Thymus (tissue), 11 donors: ENCODE results near the gene DZIP1. TPM values are rescaled to one million over a fixed set of nuclear protein-coding genes. Genes with fewer than 3 reads are reported as not detected.

Experiments
- DNase-seq, 9 donors: peaks; one replicate each; pipeline ENCODE4 v3.0.0-alpha.2; 2013; ENCODE audit warnings: low spot score in 9 of 9, low read depth in 6 of 9, missing footprints in 1 of 9
- H3K27ac ChIP-seq, 2 donors: one replicate each; pipeline ENCODE4 v1.5.1; 2013; ENCODE audit warnings: control low read depth in 1 of 2, low read depth in 1 of 2, low read length in 1 of 2, mild to moderate bottlenecking in 1 of 2, moderate library complexity in 1 of 2
- H3K27me3 ChIP-seq, 2 donors: one replicate each; pipeline ENCODE4 v1.5.1; 2013; ENCODE audit warnings: low read length in 1 of 2; ENCODE audit not compliant: control insufficient read depth in 2 of 2, insufficient read depth in 1 of 2
- H3K36me3 ChIP-seq, 2 donors: one replicate each; pipeline ENCODE4 v1.5.1; 2013; ENCODE audit warnings: low read length in 1 of 2, mild to moderate bottlenecking in 1 of 2, moderate library complexity in 1 of 2; ENCODE audit not compliant: control insufficient read depth in 2 of 2, insufficient read depth in 2 of 2
- H3K4me1 ChIP-seq, 2 donors: one replicate each; pipeline ENCODE4 v1.5.1; 2013; ENCODE audit warnings: low read length in 2 of 2; ENCODE audit not compliant: control insufficient read depth in 2 of 2, insufficient read depth in 2 of 2
- H3K4me3 ChIP-seq, 2 donors: one replicate each; pipeline ENCODE4 v1.5.1; 2013; ENCODE audit warnings: low read length in 2 of 2, control low read depth in 1 of 2, mild to moderate bottlenecking in 1 of 2
- H3K9me3 ChIP-seq, 2 donors: one replicate each; pipeline ENCODE4 v1.5.1; 2013; ENCODE audit warnings: low read length in 1 of 2, mild to moderate bottlenecking in 1 of 2; ENCODE audit not compliant: control insufficient read depth in 2 of 2, insufficient read depth in 1 of 2
- WGBS: extraction: QIAGEN DNeasy Blood & Tissue Kit; methylation state at CpG from one replicate; pipeline ENCODE4 v1.1.7; 2013; 5-methylcytosine and 5-hydroxymethylcytosine counted together
- polyA plus RNA-seq: library from polyadenylated mRNA; stranded (reverse); fragments of 200-250 nt; gene quantifications from one replicate; pipeline ENCODE4 v1.2.3, GENCODE V29; 2013
- total RNA-seq: library from RNA; stranded (reverse); fragments of 120-200 nt; gene quantifications from one replicate; pipeline ENCODE4 v1.2.4, GENCODE V29; 2013
- donor health status: healthy.

DZIP1 gene
- total and polyA plus RNA-seq, 2 donors = 5.5 to 7.0 TPM

- H3K36me3 ChIP-seq = no peaks in the 10 kb centered on the region
- H3K9me3 ChIP-seq = no peaks in the 10 kb centered on the region
- no peak overlapping the region for H3K4me3 ChIP-seq
- H3K4me1 ChIP-seq = no peaks in the 10 kb centered on the region
- H3K27me3 ChIP-seq = no peaks in the 10 kb centered on the region
- H3K27ac ChIP-seq = no peak overlapping the region
- 94% methylated on average over 3 of the region's 3 CpGs for WGBS
- no peak for DNase-seq
Measured at GRCh38 chr13:95630593-95630992, 13.9 kb downstream of the DZIP1 start.

DNA sequence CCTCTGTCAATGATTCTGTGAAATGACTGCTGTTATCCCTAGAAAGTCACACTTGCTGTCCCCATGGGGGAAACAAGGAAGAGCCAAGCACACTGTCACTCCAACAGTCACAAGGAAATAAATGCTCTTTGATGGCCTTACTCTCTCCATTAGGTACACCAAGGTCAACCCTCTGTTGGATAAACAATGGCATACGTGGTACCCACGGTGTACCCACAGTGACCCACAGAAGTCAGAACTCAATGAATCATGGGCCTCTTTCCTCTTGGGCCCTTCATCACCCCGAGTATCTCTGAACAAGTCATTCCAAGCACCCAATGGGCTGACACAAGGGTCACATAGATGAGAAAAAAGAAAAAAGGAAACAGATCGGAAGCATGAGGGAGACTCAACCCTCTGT is 15.4 kb downstream of the DZIP1 start:
- Histone ChIP-seq H3K36me3 (no peaks in the 10 kb centered on the region), H3K4me1 (no peaks in the 10 kb centered on the region), H3K27ac (no peak overlapping the region), H3K4me3 (no peak overlapping the region), H3K9me3 (no peaks in the 10 kb centered on the region), H3K27me3 (no peaks in the 10 kb centered on the region)
- WGBS = 85% methylated on average over 4 of the region's 4 CpGs
- no peak for DNase-seq

DNA sequence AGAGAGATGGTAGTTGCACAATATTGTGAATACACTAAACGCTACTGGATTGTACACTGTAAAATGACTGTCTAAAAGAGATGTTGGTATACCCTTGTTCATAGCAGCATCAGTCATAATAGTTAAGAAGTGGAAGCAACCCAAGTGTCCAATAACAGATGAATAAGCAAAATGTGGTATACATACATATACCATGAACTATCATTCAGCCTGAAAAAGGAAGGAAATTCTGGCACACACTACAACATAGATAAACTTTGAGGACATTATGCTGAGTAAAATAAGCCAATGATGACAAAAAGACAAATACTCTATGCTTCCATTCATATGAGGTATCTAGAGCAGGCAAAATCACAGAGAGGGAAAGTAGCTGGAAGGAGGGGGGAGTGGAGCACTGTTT is 16.0 kb downstream of the DZIP1 start:
- Histone ChIP-seq H3K27ac (no peak overlapping the region), H3K36me3 (no peaks in the 10 kb centered on the region), H3K9me3 (no peaks in the 10 kb centered on the region), H3K4me1 (no peaks in the 10 kb centered on the region), H3K27me3 (no peaks in the 10 kb centered on the region), H3K4me3 (no peak overlapping the region)
- WGBS = 97% methylated on average over 1 of the region's 1 CpG
- DNase-seq = no peak

GRCh38 chr13:95627590-95627989 is 16.9 kb downstream of the DZIP1 start:
- WGBS = 100% methylated on average over 1 of the region's 1 CpG
- H3K36me3 ChIP-seq = no peaks in the 10 kb centered on the region
- DNase-seq = no peak

DNA sequence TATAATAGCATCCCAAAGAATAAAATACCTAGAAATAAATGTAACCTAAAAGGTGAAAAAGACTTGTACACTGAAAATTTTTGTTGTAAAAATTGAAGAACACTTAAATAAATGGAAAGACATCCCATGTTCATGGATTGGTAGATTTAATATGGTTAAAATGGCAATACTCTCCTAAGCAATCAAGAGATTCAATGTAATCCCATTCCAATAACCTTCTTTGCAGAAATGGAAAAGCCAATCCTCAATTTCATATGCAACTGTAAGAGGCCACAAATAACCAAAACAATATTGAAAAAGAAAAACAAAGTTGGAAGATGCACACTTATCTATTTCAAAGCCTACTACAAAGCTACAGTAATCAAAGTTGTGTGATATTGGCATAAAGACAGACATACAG is 17.7 kb downstream of the DZIP1 start:
- no peak overlapping the region for H3K4me3 ChIP-seq
- no peaks in the 10 kb centered on the region for H3K9me3 ChIP-seq
- H3K27me3 ChIP-seq = no peaks in the 10 kb centered on the region
- no peaks in the 10 kb centered on the region for H3K4me1 ChIP-seq
- no peaks in the 10 kb centered on the region for H3K36me3 ChIP-seq
- no peak overlapping the region for H3K27ac ChIP-seq
- DNase-seq = no peak

More at GRCh38 chr13:95627590-95627989, 16.9 kb downstream of the DZIP1 start:
- Histone ChIP-seq H3K4me1 (no peaks in the 10 kb centered on the region), H3K4me3 (no peak overlapping the region), H3K9me3 (no peaks in the 10 kb centered on the region), H3K27me3 (no peaks in the 10 kb centered on the region), H3K27ac (no peak overlapping the region)

DNA sequence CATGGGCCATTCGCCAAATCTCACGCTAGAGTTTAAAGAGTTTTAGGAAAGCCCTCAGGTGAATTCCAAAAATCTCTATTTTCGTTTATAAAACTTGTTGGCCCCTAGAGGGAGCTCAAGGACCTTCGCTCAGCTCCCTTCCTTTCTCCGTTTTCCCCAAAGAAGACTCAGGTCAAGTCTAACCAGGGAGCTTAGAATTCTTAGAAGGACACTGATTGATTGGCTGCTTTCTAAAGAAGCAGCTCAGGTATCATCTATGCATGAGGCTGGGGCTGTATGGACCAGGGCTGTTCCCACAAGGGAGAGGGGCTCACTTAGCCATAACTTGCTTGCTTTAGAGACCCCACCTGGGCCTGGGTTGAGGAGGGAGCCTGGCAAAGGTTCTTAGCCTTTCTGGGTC is 20.5 kb downstream of the DZIP1 start:
- no peak overlapping the region for H3K27ac ChIP-seq
- no peaks in the 10 kb centered on the region for H3K36me3 ChIP-seq
- no peaks in the 10 kb centered on the region for H3K9me3 ChIP-seq
- H3K27me3 ChIP-seq = no peaks in the 10 kb centered on the region
- WGBS = 34% methylated on average over 5 of the region's 5 CpGs
- H3K4me3 ChIP-seq = no peak overlapping the region
- no peaks in the 10 kb centered on the region for H3K4me1 ChIP-seq
- DNase-seq = peak; percentile 24 to 62 (median 38)

- Histone ChIP-seq H3K27me3 (no peaks in the 10 kb centered on the region), H3K36me3 (no peaks in the 10 kb centered on the region), H3K27ac (no peak overlapping the region), H3K4me1 (no peaks in the 10 kb centered on the region), H3K4me3 (no peak overlapping the region), H3K9me3 (no peaks in the 10 kb centered on the region)
- DNase-seq = no peak
- whole genome bisulfite sequencing = 50% methylated on average over 5 of the region's 5 CpGs
Measured at GRCh38 chr13:95623141-95623540, 21.4 kb downstream of the DZIP1 start.

DNA sequence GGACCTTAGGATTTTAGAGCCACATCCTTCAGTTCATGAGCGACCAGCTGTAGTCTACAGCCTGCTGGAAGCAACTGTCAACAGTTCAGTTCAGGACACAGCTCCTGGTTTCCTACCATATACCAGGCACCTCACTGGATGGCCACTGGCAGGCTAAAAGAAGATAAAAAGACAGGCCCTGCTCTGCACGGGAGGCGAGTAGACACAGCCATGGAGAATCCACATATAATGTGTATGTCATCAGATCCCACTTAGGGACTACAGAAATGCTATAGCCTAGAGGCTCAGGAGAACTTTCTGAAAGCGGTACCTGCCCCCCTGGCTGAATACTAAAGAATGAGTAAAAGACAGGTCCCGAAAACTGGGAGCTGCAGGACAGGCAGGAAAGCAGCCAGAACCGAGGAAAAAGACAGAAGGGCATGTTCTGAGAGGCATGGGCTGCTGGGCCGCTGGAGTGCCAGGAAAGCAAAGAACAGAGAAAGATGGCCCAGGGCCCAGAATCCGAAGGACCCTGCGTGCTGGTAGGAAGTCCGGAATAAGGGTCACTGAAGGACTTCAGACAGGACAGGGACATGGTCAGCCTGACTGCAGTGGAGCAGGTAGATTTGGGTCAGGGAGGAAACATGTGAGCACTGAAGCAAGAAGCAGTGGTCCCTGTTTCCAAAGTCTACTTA is 23.5 kb downstream of the DZIP1 start:
- no peaks in the 10 kb centered on the region for H3K9me3 ChIP-seq
- no peaks in the 10 kb centered on the region for H3K4me1 ChIP-seq
- no peaks in the 10 kb centered on the region for H3K27me3 ChIP-seq
- no peaks in the 10 kb centered on the region for H3K36me3 ChIP-seq
- DNase-seq = no peak
- H3K4me3 ChIP-seq = no peak overlapping the region
- no peak overlapping the region for H3K27ac ChIP-seq
- WGBS = 97% methylated on average over 10 of the region's 10 CpGs

DNA sequence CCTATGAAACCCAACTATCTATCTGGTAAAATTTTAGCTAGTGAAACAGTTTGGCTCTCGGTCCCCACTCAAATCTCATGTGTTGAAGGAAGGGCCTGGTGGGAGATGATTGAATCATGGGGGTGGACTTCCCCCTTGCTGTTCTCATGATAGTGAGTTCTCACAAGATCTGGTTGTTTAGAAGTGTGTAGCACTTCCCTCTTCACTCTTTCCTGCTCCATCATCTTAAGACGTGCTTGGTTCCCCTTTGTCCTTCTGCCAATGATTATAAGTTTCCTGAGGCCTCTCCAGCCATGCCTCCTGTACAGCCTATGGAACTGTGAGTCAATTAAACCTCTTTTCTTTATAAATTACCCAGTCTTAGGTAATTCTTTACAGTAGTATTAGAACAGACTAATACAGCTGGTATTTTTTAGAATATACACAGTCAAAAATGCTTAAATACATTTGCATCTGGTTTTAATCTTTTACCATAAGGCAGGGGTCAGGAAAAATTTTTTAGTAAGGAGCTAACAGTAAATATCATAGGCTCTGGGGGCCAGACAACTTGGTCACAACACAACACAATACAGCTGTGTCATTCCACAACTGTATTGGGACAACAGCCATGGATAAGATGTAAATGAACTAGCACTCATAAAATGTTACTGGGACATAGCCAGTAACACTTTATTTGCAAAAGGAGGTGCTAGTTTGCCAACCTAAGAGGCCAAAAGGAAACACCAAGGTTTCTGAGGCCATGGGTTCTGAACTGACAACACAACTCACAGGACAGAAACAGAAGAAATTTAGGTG is 24.3 kb downstream of the DZIP1 start:
- Histone ChIP-seq H3K36me3 (no peaks in the 10 kb centered on the region), H3K4me1 (no peaks in the 10 kb centered on the region), H3K27ac (no peak overlapping the region), H3K27me3 (no peaks in the 10 kb centered on the region), H3K4me3 (no peak overlapping the region), H3K9me3 (no peaks in the 10 kb centered on the region)
- DNase-seq = no peak
- WGBS = 67% methylated on average over 2 of the region's 2 CpGs
